ENCODE measurements around the gene REEP3. TPM values are rescaled to one million over a fixed set of nuclear protein-coding genes. Genes with fewer than 3 reads are reported as not detected.

REEP3 gene
- total RNA-seq, 4 donors from 2014 or later = 11.6 to 67.1 (median 44.0) TPM

DNA sequence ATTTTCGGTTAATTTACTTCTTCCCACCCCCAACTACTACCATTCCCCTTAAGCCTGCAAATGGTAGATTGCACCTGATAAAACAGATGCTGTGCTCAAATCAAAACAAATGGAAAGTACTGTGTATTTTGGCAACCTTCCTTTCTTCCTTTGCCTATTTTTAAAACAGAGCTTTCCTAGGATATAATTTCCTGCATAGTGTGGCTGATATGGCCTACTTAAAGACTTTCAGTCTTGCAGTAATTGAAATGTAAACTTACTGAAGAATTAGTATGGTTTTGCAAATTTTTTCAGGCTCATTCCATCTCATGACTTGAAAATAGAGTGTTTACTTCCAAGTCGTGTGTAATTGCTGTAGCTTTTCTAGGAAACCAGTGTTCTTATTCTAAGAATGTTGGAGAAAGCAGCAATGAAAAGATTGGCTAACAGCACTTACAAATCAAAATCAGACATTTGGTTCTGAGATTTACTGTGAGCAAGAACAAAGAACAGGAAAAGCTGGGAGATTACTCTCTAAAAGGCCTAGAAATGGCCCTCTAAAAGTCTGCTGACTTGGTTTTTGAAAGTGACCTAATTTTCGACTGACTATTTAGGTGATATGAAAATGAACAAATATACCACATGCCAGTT is 52.0 kb downstream of the REEP3 start:
- peaks cover 0 to 13% (median 0%) of the 10 kb centered on the region in 3 donors for H3K36me3 ChIP-seq
- no peaks in the 10 kb centered on the region for H3K9me3 ChIP-seq
- no peak for TF ChIP-seq POLR2A (IDR thresholded peaks at IDR 0.05)
- TF ChIP-seq, protein P1, sequence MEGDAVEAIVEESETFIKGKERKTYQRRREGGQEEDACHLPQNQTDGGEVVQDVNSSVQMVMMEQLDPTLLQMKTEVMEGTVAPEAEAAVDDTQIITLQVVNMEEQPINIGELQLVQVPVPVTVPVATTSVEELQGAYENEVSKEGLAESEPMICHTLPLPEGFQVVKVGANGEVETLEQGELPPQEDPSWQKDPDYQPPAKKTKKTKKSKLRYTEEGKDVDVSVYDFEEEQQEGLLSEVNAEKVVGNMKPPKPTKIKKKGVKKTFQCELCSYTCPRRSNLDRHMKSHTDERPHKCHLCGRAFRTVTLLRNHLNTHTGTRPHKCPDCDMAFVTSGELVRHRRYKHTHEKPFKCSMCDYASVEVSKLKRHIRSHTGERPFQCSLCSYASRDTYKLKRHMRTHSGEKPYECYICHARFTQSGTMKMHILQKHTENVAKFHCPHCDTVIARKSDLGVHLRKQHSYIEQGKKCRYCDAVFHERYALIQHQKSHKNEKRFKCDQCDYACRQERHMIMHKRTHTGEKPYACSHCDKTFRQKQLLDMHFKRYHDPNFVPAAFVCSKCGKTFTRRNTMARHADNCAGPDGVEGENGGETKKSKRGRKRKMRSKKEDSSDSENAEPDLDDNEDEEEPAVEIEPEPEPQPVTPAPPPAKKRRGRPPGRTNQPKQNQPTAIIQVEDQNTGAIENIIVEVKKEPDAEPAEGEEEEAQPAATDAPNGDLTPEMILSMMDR (IDR thresholded peaks at IDR 0.05) = no peak
- H3K4me3 ChIP-seq = no peak overlapping the region
- peaks cover 0 to 15% (median 0%) of the 10 kb centered on the region in 4 donors for H3K4me1 ChIP-seq
- peak overlapping the region in 2 of 4 donors; percentile 1 to 9 for H3K27ac ChIP-seq
- no peak for DNase-seq
- H3K27me3 ChIP-seq = no peaks in the 10 kb centered on the region

GRCh38 chr10:63574011-63574410 is 52.8 kb downstream of the REEP3 start:
- no peak for TF ChIP-seq POLR2A (IDR thresholded peaks at IDR 0.05)
- TF ChIP-seq, protein P1 (IDR thresholded peaks at IDR 0.05) = no peak
- Histone ChIP-seq H3K4me3 (no peak overlapping the region), H3K27me3 (no peaks in the 10 kb centered on the region), H3K36me3 (peaks cover 0 to 13% (median 0%) of the 10 kb centered on the region in 3 donors), H3K9me3 (no peaks in the 10 kb centered on the region), H3K4me1 (peaks cover 0 to 15% (median 0%) of the 10 kb centered on the region in 4 donors), H3K27ac (no peak overlapping the region)
- DNase-seq = no peak

- Histone ChIP-seq H3K4me1 (peaks cover 0 to 15% (median 0%) of the 10 kb centered on the region in 4 donors), H3K27ac (no peak overlapping the region)
These were observed 55.3 kb downstream of the REEP3 start for GRCh38 chr10:63576501-63576900.

DNA sequence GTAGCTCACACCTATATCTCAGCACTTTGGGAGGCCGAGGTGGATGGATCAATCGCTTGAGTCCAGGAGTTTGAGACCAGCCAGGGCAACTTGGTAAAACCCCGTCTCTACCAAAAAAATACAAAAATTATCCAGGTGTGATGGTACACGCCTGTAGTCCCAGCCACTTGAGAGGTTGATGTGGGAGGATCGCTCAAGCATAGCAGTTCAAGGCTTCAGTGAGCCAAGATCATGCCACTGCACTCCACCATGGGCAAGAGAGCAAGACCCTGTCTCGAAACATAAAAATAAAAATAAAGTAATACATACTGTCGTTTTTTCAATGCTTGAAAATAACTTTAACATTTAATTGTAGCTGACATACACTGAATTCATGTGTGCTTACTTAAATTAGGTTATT is 57.3 kb downstream of the REEP3 start:
- no peaks in the 10 kb centered on the region for H3K9me3 ChIP-seq
- no peak overlapping the region for H3K4me3 ChIP-seq
- no peak overlapping the region for H3K27ac ChIP-seq
- H3K36me3 ChIP-seq = peaks cover 0 to 6% (median 0%) of the 10 kb centered on the region in 3 donors
- TF ChIP-seq, protein P1 (IDR thresholded peaks at IDR 0.05) = no peak
- no peak for TF ChIP-seq POLR2A (IDR thresholded peaks at IDR 0.05)
- peaks cover 0 to 6% (median 0%) of the 10 kb centered on the region in 4 donors for H3K4me1 ChIP-seq
- no peaks in the 10 kb centered on the region for H3K27me3 ChIP-seq
- no peak for DNase-seq

More at GRCh38 chr10:63576501-63576900, 55.3 kb downstream of the REEP3 start:
- Histone ChIP-seq H3K4me3 (no peak overlapping the region), H3K27me3 (no peaks in the 10 kb centered on the region), H3K9me3 (no peaks in the 10 kb centered on the region), H3K36me3 (peaks cover 0 to 6% (median 0%) of the 10 kb centered on the region in 3 donors)
- TF ChIP-seq POLR2A (IDR thresholded peaks at IDR 0.05) = no peak
- TF ChIP-seq, protein P1 (IDR thresholded peaks at IDR 0.05) = no peak
- no peak for DNase-seq

DNA sequence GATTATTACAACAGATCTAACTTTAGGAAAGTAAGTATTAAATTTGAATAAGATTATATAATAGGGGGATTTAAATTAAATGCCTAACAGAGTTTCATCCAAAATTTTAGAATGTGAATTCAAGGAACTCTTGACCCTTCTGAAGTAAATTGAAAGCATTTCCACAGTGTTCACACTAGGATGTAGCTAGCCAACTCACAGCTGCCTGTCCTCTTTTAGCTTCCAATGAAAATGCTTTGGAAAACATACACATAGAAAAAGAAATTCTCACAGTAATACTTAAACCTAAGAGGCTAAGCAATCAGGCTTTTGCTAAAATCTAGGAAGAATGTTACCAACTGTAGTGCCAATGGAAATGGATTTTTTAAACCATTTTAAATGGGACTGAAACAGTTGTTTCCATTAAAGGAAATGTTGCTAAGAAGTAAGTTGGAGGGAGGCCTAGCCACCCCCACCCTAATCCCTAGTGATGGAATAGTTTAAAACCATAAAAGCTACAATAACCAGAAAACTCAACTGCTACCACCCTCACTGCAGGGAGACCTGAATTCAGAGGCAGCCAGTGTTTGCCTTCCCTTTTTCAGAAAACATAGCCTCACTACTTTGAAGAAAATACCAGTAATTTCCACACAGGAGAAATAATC is 58.3 kb downstream of the REEP3 start:
- H3K27ac ChIP-seq = no peak overlapping the region
- H3K27me3 ChIP-seq = no peaks in the 10 kb centered on the region
- no peaks in the 10 kb centered on the region for H3K4me1 ChIP-seq
- peaks cover 0 to 6% (median 0%) of the 10 kb centered on the region in 3 donors for H3K36me3 ChIP-seq
- DNase-seq = no peak
- no peak for TF ChIP-seq POLR2A (IDR thresholded peaks at IDR 0.05)
- TF ChIP-seq, protein P1 (IDR thresholded peaks at IDR 0.05) = no peak
- no peak overlapping the region for H3K4me3 ChIP-seq
- H3K9me3 ChIP-seq = no peaks in the 10 kb centered on the region

Measured in Peyer's patch (tissue), 4 donors.